HG03066 (cell line): ENCODE results near the gene HNRNPR.
"Not testable (repeated sequence)": the region's sequence is repeated elsewhere in the genome, so short reads cannot be mapped to it uniquely, and the experiment has no call there.

Source experiments
- ATAC-seq: cut with Tn5 transposase; IDR thresholded peaks from one replicate; pipeline ENCODE4 v1.9.1; 2021; ENCODE audit warnings: low read depth; ENCODE audit not compliant: unreplicated experiment

HNRNPR gene

DNA sequence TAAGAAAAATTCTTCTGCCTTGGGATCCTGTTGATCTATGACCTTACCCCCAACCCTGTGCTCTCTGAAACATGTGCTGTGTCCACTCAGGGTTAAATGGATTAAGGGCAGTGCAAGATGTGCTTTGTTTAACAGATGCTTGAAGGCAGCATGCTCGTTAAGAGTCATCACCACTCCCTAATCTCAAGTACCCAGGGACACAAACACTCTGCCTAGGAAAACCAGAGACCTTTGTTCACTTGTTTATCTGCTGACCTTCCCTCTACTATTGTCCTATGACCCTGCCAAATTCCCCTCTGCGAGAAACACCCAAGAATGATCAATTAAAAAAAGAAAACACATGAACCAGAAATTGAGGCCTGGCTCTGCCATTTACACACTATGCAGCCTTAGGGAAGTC is 86.0 kb downstream of the HNRNPR start:
- not testable (repeated sequence) for ATAC-seq

DNA sequence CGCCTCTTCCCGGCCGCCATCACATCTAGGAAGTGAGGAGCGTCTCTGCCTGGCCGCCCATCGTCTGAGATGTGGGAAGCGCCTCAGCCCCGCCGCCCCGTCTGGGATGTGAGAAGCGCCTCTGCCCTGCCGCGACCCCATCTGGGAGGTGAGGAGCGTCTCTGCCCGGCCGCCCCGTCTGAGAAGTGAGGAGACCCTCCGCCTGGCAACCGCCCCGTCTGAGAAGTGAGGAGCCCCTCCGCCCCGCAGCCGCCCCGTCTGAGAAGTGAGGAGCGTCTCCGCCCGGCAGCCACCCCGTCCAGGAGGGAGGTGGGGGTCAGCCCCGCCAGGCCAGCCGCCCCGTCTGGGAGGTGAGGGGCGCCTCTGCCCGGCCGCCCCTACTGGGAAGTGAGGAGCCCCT is 86.7 kb downstream of the HNRNPR start:
- ATAC-seq: not testable (repeated sequence)
